HFFc6 (cell line): ENCODE results near the gene TEAD3. TPM values are rescaled to one million over a fixed set of nuclear protein-coding genes. Genes with fewer than 3 reads are reported as not detected.
A peak's percentile ranks its signal among the peaks of the same experiment; 100 is the strongest.

Experiments used
- DNase-seq: peaks from one replicate; pipeline ENCODE4 v3.0.0-alpha.2; 2018
- H3K27ac Mint-ChIP-seq: 2 replicates; pipeline ENCODE4 v1.8.0; 2020; ENCODE audit warnings: mild to moderate bottlenecking, mixed read lengths
- H3K27me3 Mint-ChIP-seq: 2 replicates; pipeline ENCODE4 v1.8.0; 2021; ENCODE audit warnings: mild to moderate bottlenecking, moderate library complexity, mixed read lengths; ENCODE audit not compliant: insufficient read depth
- H3K36me3 Mint-ChIP-seq: 2 replicates; pipeline ENCODE4 v1.8.0; 2021; ENCODE audit warnings: low read depth, mixed read lengths
- H3K4me1 Mint-ChIP-seq: 2 replicates; pipeline ENCODE4 v1.8.0; 2020; ENCODE audit warnings: low read depth, mixed read lengths
- H3K4me3 Mint-ChIP-seq: 2 replicates; pipeline ENCODE4 v1.8.0; 2020; ENCODE audit warnings: mild to moderate bottlenecking, moderate library complexity, mixed read lengths
- H3K9me3 Mint-ChIP-seq: 2 replicates; pipeline ENCODE4 v1.8.0; 2020; ENCODE audit warnings: mild to moderate bottlenecking, mixed read lengths
- CTCF ChIP-seq: fragments of 200-600 bp; sonication (generic); IDR thresholded peaks from 2 replicates; pipeline ENCODE4 v1.5.0; 2021; ENCODE audit warnings: antibody characterized with exemption, mild to moderate bottlenecking
- total RNA-seq, 6 experiments: library from RNA; stranded (reverse); fragmentation: NEBNext Ultra II Directional; extraction: Animal tissue kit (Norgen Biotek cat#: 25700); gene quantifications; 2 replicates in 1 of 6; 3 replicates in 5 of 6; pipeline ENCODE4 v1.2.3, GENCODE V29; 2021

Gene TEAD3
- total RNA-seq, 6 experiments from 2014 or later = 34.2 to 39.5 (median 36.5) TPM

GRCh38 chr6:35492258-35492973 lies 4.5 kb downstream of the TEAD3 start:
- DNase-seq = no peak
- Mint-ChIP-seq H3K4me1 (peaks cover 67% of the 10 kb centered on the region), H3K27ac (peak overlapping the region; percentile 68; the same call in 1 of the 2 replicates), H3K4me3 (no peak overlapping the region), H3K36me3 (no peaks in the 10 kb centered on the region), H3K9me3 (no peaks in the 10 kb centered on the region), H3K27me3 (no peaks in the 10 kb centered on the region; the same call in 1 of the 2 replicates)
- TF ChIP-seq CTCF = no peak

GRCh38 chr6:35491558-35492257 lies 5.2 kb downstream of the TEAD3 start:
- Mint-ChIP-seq H3K4me3 (no peak overlapping the region), H3K27ac (peak overlapping the region; percentile 38; the same call in 1 of the 2 replicates), H3K9me3 (no peaks in the 10 kb centered on the region), H3K36me3 (no peaks in the 10 kb centered on the region; the same call in 1 of the 2 replicates), H3K27me3 (no peaks in the 10 kb centered on the region; the same call in 1 of the 2 replicates), H3K4me1 (peaks cover 73% of the 10 kb centered on the region)
- no peak for TF ChIP-seq CTCF
- no peak for DNase-seq

- no peak for TF ChIP-seq CTCF
- Mint-ChIP-seq H3K9me3 (no peaks in the 10 kb centered on the region), H3K4me3 (peak overlapping the region; percentile 67), H3K27ac (peak overlapping the region; percentile 87), H3K4me1 (peaks cover 75% of the 10 kb centered on the region), H3K27me3 (no peaks in the 10 kb centered on the region; the same call in 1 of the 2 replicates), H3K36me3 (no peaks in the 10 kb centered on the region; the same call in 1 of the 2 replicates)
- no peak for DNase-seq
These were observed 5.9 kb downstream of the TEAD3 start for GRCh38 chr6:35490821-35491557.

- H3K4me1 Mint-ChIP-seq = peaks cover 77% of the 10 kb centered on the region
- DNase-seq = peak; percentile 56
- H3K36me3 Mint-ChIP-seq = no peaks in the 10 kb centered on the region; the same call in 1 of the 2 replicates
- H3K9me3 Mint-ChIP-seq = no peaks in the 10 kb centered on the region
- H3K4me3 Mint-ChIP-seq = peak overlapping the region; percentile 67
- peak overlapping the region; percentile 87 for H3K27ac Mint-ChIP-seq
- H3K27me3 Mint-ChIP-seq = no peaks in the 10 kb centered on the region
- no peak for TF ChIP-seq CTCF
These were observed 6.7 kb downstream of the TEAD3 start for GRCh38 chr6:35489995-35490791.

- Mint-ChIP-seq H3K4me3 (no peak overlapping the region), H3K27me3 (no peaks in the 10 kb centered on the region), H3K27ac (peak overlapping the region; percentile 78), H3K9me3 (no peaks in the 10 kb centered on the region), H3K36me3 (no peaks in the 10 kb centered on the region; the same call in 1 of the 2 replicates), H3K4me1 (peaks cover 77% of the 10 kb centered on the region)
- no peak for TF ChIP-seq CTCF
- no peak for DNase-seq
These were observed 7.8 kb downstream of the TEAD3 start for GRCh38 chr6:35489066-35489465.
